SK-MEL-5 (cell line): ENCODE data around the gene GCLC. TPM values are rescaled to one million over a fixed set of nuclear protein-coding genes. Genes with fewer than 3 reads are reported as not detected.

ENCODE experiments used
- total RNA-seq: library from RNA; depleted of rRNA; stranded (reverse); fragments of >200 nt; shearing (Covaris generic); gene quantifications from 2 replicates; pipeline ENCODE4 v1.2.3, GENCODE V29; 2014; rRNA removed

The GCLC gene
- total RNA-seq, 1 experiment from 2014 or later: 34.3 TPM

Other genes with a start within 250 kb of the GCLC start
- 42.9 and 50.6 TPM in 2 replicates for gene ELOVL5, start 196.2 kb downstream of the GCLC start, total RNA-seq
- gene KLHL31, start 120.7 kb upstream of the GCLC start, total RNA-seq: 0.18 and 0.37 TPM in 2 replicates
- gene LRRC1, start 249.9 kb upstream of the GCLC start, total RNA-seq: 28.1 and 30.4 TPM in 2 replicates